Stimulated activated CD8-positive, alpha-beta memory T cell treated with anti-CD3 and anti-CD28 coated beads, Interleukin-12 subunit alpha, Interleukin-12 subunit beta, amount 100 ng/mL, for 1 hour (primary cell): ENCODE results near the gene DGKB.

ENCODE experiments used
- DNase-seq: peaks from one replicate; pipeline ENCODE4 v3.0.0-alpha.2; 2020; ENCODE audit warnings: low read depth

DGKB gene

DNA sequence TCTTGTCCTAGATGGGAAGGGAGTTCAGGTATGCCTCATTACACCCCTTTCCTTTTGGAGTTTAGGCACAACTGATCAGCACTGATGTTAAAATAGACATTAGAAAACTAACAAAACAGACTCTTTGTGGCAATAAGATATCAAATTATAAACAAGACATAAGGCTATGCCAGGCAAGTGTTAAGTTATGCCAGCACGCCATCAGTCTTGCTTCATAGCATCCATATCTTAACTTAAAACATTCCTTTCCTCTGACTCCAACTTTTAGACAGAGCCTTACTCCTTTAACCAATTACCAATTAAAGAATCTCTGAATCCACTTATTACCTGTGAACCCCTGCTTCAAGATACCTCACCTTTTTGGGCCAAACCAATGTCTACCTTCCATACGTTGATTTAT is 786.9 kb downstream of the DGKB start:
- no peak for DNase-seq

DNA sequence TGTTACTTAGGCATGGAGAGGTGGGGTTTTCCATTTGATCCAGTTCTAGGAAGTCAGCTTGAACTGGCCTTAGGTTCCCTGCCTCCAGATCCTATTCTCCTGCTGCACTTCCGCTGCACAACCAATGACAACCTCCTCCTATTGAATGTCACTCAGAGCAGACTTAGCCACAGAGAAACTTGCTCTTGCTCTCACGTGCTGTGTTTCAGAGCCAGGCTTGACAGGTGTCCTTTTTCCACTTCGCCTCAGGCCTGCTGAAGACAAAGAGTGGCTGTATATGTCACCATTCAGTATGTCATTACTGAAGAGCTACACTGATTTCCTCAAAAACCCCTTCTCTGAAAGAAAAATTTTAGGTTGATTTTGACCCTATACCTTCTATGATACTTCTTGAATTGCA is 797.7 kb downstream of the DGKB start:
- no peak for DNase-seq

DNA sequence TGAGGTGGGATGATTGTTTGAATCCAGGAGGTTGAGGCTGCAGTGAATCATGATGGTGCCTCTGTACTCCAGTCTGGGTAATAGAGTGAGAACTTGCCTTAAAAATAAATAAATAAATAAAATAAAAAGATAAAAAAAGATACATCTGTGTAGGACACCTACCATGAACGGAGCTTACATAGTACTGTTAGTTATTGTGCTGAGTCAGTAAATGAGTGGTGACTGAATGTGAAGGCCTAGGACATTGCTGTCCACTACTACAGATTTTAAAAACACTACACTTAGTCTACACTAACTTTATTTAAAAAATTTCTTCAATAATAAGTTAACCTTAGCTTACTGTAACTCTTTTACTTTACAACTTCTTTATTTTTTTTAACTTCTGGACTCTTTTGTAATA is 806.4 kb downstream of the DGKB start:
- no peak for DNase-seq

DNA sequence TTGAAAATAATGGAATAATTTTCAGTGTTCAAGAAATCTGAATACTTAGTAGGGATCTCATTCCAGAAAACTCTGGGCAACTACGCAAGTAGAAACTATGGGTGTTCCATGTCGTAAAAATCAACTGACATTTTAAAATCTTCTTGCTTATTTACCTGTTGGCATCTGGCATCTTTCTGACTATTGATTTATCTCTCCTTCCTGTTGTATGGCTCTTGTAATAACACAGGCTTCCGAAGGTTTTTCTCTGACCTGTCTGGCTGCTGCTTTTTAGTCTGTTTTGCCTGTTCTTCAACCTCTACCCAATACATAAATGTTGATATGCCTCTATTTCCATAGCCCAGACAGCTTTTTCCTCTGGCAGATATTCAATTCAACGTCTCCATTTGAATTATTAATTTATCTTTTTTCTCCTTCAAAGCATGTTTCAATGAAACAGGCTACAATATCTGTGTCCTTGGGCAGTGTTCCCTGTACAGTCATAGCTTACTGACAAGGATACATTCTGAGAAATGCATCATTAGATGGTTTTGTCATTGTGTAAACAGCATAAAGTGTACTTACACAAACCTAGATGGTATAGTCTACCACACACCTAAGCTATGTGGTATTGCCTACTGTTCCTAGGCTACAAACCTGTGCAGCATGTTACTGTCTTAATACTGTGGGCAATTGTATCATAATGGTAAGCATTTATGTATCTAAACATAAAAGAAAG is 807.2 kb downstream of the DGKB start:
- no peak for DNase-seq
